GM12878 (cell line): ENCODE measurements around the gene RALGPS2. TPM values are rescaled to one million over a fixed set of nuclear protein-coding genes. Genes with fewer than 3 reads are reported as not detected.
A peak's percentile ranks its signal among the peaks of the same experiment; 100 is the strongest.

Experiments used
- ATAC-seq: fragments of 200-7000 bp; cut with Tn5 transposase; 3 replicates; pipeline ENCODE4 v1.9.1; 2020; ENCODE audit warnings: mild to moderate bottlenecking, moderate library complexity
- BruUV-seq: library from RNA; stranded (reverse); fragments of 400-500 nt; replicated peaks from 2 replicates; lab custom pipeline; 2021; lab: Mats Ljungman, UMichigan
- CTCF ChIA-PET: fragments of 300-600 bp; sonication (Branson Sonifier 250); formaldehyde crosslinking; extraction: SDS; loops from one replicate; lab custom pipeline; 2021; ENCODE audit warnings: inconsistent platforms; lab: Yijun Ruan, JAX
- POLR2A ChIA-PET: fragments of 350-600 bp; formaldehyde crosslinking; extraction: SDS; loops from one replicate; lab custom pipeline; 2021; ENCODE audit warnings: inconsistent platforms; lab: Charles Lee
- RAD21 ChIA-PET: fragments of 300-600 bp; sonication (Branson Sonifier 250); formaldehyde crosslinking; loops from one replicate; lab custom pipeline; 2023; ENCODE audit warnings: antibody characterized with exemption; ENCODE audit not compliant: unreplicated experiment; lab: Charles Lee
- SMC1A ChIA-PET: fragments of 300-600 bp; sonication (Branson Sonifier 250); formaldehyde crosslinking; loops from one replicate; lab custom pipeline; 2023; ENCODE audit not compliant: unreplicated experiment, uncharacterized antibody; lab: Charles Lee
- DNase-seq: peaks from one replicate; pipeline ENCODE4 v3.0.0-alpha.2; 2011; ENCODE audit warnings: low read depth, low spot score
- FAIRE-seq: peaks from 3 replicates; lab custom pipeline; 2011; peaks lifted over from hg19 to GRCh38; lab: Jason Lieb, UNC
- H2AFZ ChIP-seq: 2 replicates; pipeline ENCODE4 v1.6.0; 2011; ENCODE audit warnings: low read depth, low read length, control low read depth; ENCODE audit not compliant: control insufficient read depth
- H3K27ac ChIP-seq: 2 replicates; pipeline ENCODE4 v1.5.1; 2011; ENCODE audit warnings: control low read depth; ENCODE audit not compliant: control insufficient read depth, insufficient read depth
- H3K27me3 ChIP-seq, 2 experiments: replicated peaks in 1 of 2; 2 replicates each; pipeline versions ENCODE4 v1.6.0 to v1.6.1; 2011; ENCODE audit warnings: low read length in 1 of 2; ENCODE audit not compliant: control insufficient read depth in 2 of 2, insufficient read depth in 2 of 2
- H3K36me3 ChIP-seq, 2 experiments: 2 replicates each; pipeline ENCODE4 v1.5.1; 2011; ENCODE audit warnings: low read length in 1 of 2; ENCODE audit not compliant: control insufficient read depth in 2 of 2, insufficient read depth in 2 of 2
- H3K4me1 ChIP-seq: 2 replicates; pipeline ENCODE4 v1.6.1; 2011; ENCODE audit warnings: mild to moderate bottlenecking, low read length, moderate library complexity, mixed read lengths; ENCODE audit not compliant: control insufficient read depth, insufficient read depth
- H3K4me2 ChIP-seq: 2 replicates; pipeline ENCODE4 v1.6.0; 2011; ENCODE audit warnings: control low read depth; ENCODE audit not compliant: control insufficient read depth, insufficient read depth
- H3K4me3 ChIP-seq: fragments of 200-600 bp; sonication (generic); 2 replicates; pipeline ENCODE4 v1.5.1; 2016
- H3K79me2 ChIP-seq: 2 replicates; pipeline ENCODE4 v1.6.0; 2011; ENCODE audit warnings: low read length; ENCODE audit not compliant: control insufficient read depth, insufficient read depth
- H3K9ac ChIP-seq: 2 replicates; pipeline ENCODE4 v1.8.0; 2011; ENCODE audit warnings: low read length, control low read depth, mixed read lengths; ENCODE audit not compliant: control insufficient read depth, insufficient read depth
- H3K9me3 ChIP-seq: replicated peaks from 3 replicates; pipeline ENCODE4 v1.5.1; 2011; ENCODE audit warnings: mild to moderate bottlenecking, low read length; ENCODE audit not compliant: control insufficient read depth, insufficient read depth
- H4K20me1 ChIP-seq: 2 replicates; pipeline ENCODE4 v1.6.0; 2011; ENCODE audit not compliant: control insufficient read depth, insufficient read depth
- E2F8 ChIP-seq: fragments of 450-650 bp; IDR thresholded peaks from 2 replicates; pipeline ENCODE4 v1.6.1; 2018; ENCODE audit warnings: mild to moderate bottlenecking, low read depth, moderate library complexity; ENCODE audit not compliant: partially characterized antibody
- EZH2 ChIP-seq: IDR thresholded peaks from 2 replicates; pipeline ENCODE4 v1.6.1; 2012; ENCODE audit warnings: low read depth, mild to moderate bottlenecking, control low read depth, inconsistent platforms, low read length, borderline replicate concordance; ENCODE audit not compliant: control insufficient read depth
- MEF2B ChIP-seq: fragments of 450-650 bp; IDR thresholded peaks from 2 replicates; pipeline ENCODE4 v1.6.1; 2018; ENCODE audit warnings: mild to moderate bottlenecking, moderate library complexity; ENCODE audit not compliant: partially characterized antibody, poor library complexity, severe bottlenecking
- MXI1 ChIP-seq: fragments of 150-350 bp; IDR thresholded peaks from 2 replicates; pipeline ENCODE4 v1.6.1; 2011; ENCODE audit warnings: low read depth, mild to moderate bottlenecking, inconsistent platforms, low read length, improper control_type of control experiment
- POLR2AphosphoS5 ChIP-seq: IDR thresholded peaks from 2 replicates; pipeline ENCODE4 v1.6.1; 2011; ENCODE audit warnings: mild to moderate bottlenecking, low read length, inconsistent platforms
- SPI1 ChIP-seq: IDR thresholded peaks from 2 replicates; pipeline ENCODE4 v1.6.1; 2011; ENCODE audit warnings: low read depth, mild to moderate bottlenecking, low read length, moderate library complexity, borderline replicate concordance; ENCODE audit not compliant: insufficient read depth
- WGBS: methylation state at CpG from one replicate; pipeline ENCODE4 v1.1.6; 2016; ENCODE audit warnings: low lambda C conversion rate; ENCODE audit not compliant: insufficient replicate concordance, insufficient coverage; ENCODE audit errors: missing lambda C conversion rate; 5-methylcytosine and 5-hydroxymethylcytosine counted together
- in situ Hi-C: fragments of 300-500 bp; cut with MboI; formaldehyde crosslinking; loops from 9 replicates; pipeline ENCODE4 v1.14.3; 2018; ENCODE audit warnings: mixed read lengths
- intact Hi-C: fragments of 100-400 bp; cut with micrococcal nuclease; formaldehyde crosslinking; loops from one replicate; pipeline ENCODE4 v1.14.2; 2022; ENCODE audit not compliant: unreplicated experiment
- polyA plus RNA-seq, 11 experiments: library from polyadenylated mRNA; depleted of rRNA in 4 of 11; unstranded in 6 of 11; stranded (reverse) in 5 of 11; fragments of >200 nt; fragmentation: Nextera tagmentation in 4 of 11; fragmentation: Illumina TruSeq in 1 of 11; extraction: Ambion mirVana in 4 of 11; extraction: Trizol in 1 of 11; gene quantifications; 1 replicate in 1 of 11; 2 replicates in 10 of 11; pipeline versions ENCODE4 v1.2.1 to v1.2.3, GENCODE V29; 2011 to 2016; ENCODE audit warnings: inconsistent platforms in 2 of 11, missing spikeins in 2 of 11, low read depth in 1 of 11
- total RNA-seq, 4 experiments: library from RNA; depleted of rRNA in 3 of 4; stranded (reverse); fragments of >200 nt in 3 of 4; fragmentation: Illumina TruSeq in 1 of 4; extraction: Trizol in 1 of 4; gene quantifications; 2 replicates each; pipeline versions ENCODE4 v1.2.1 to v1.2.3, GENCODE V29; 2013 to 2021

RALGPS2 gene
- total and polyA plus RNA-seq, 10 of the 15 experiments (the other 5 are each of a cell fraction or from before 2014, with no cell fraction given) = 0.08 to 3.7 (median 0.50) TPM

- peaks cover 11% of the 10 kb centered on the region for H3K4me1 ChIP-seq
- peaks cover 2% of the 10 kb centered on the region; the same call in 2 of the 3 replicates for H3K9me3 ChIP-seq
- 0% methylated on average over 1 of the region's 1 CpG for WGBS
- intact Hi-C loops (no loop called here), in situ Hi-C loops (no loop called here)
- no peaks in the 10 kb centered on the region; a peak in 1 of 4 replicates for H3K27me3 ChIP-seq
- no peak overlapping the region for H2AFZ ChIP-seq
- no peaks in the 10 kb centered on the region for H3K36me3 ChIP-seq
- no peak overlapping the region for H3K4me2 ChIP-seq
- CTCF ChIA-PET = interaction anchor here (1.4 kb wide), 1 partner anchor 10 kb away, joined by 4 read pairs; no protein-coding TSS in a partner anchor
- POLR2A ChIA-PET = no interaction called here
- H3K9ac ChIP-seq = no peak overlapping the region
- TF ChIP-seq MEF2B (no peak), POLR2AphosphoS5 (no peak), EZH2 (no peak), E2F8 (no peak), SPI1 (peak; percentile 22; the same call in 1 of the 2 replicates), MXI1 (no peak)
- no peaks in the 10 kb centered on the region for H3K79me2 ChIP-seq
- H4K20me1 ChIP-seq = no peaks in the 10 kb centered on the region
- SMC1A ChIA-PET = no interaction called here
- no peak overlapping the region for H3K4me3 ChIP-seq
- BruUV-seq = no TSS peak
- FAIRE-seq = no peak
- ATAC-seq = no peak
- RAD21 ChIA-PET = no interaction called here
- DNase-seq = no peak
- no peak overlapping the region for H3K27ac ChIP-seq
Measured at GRCh38 chr1:178910023-178910422, 185.0 kb downstream of the RALGPS2 start.
